Motor neuron (in vitro differentiated cells): ENCODE data around the gene CELSR1. TPM values are rescaled to one million over a fixed set of nuclear protein-coding genes. Genes with fewer than 3 reads are reported as not detected.

Experiments
- ATAC-seq, 8 experiments: fragments of 200-7000 bp; cut with Tn5 transposase; replicated peaks in 6 of 8; 2 replicates each; pipeline ENCODE4 v1.8.0; 2021; ENCODE audit warnings: mild to moderate bottlenecking in 8 of 8, moderate library complexity in 8 of 8
- H3K27ac ChIP-seq, 2 donors: fragments of 250-450 bp; sonication (Bioruptor Pico); 2 replicates each; pipeline ENCODE4 v1.9.0; 2021; ENCODE audit warnings: antibody characterized with exemption in 2 of 2, mild to moderate bottlenecking in 2 of 2, moderate library complexity in 1 of 2
- H3K4me1 ChIP-seq, 2 donors: fragments of 250-450 bp; sonication (Bioruptor Pico); replicated peaks in 1 of 2; 2 replicates each; pipeline ENCODE4 v1.6.1; 2021; ENCODE audit warnings: antibody characterized with exemption in 2 of 2, mild to moderate bottlenecking in 2 of 2, moderate library complexity in 1 of 2
- H3K4me3 ChIP-seq, 5 donors: fragments of 250-450 bp; sonication (Bioruptor Pico); 2 replicates each; pipeline ENCODE4 v1.9.0; 2021; ENCODE audit warnings: antibody characterized with exemption in 5 of 5, mild to moderate bottlenecking in 5 of 5, moderate library complexity in 4 of 5
- WGBS, 10 experiments: fragments of 450-650 bp; shearing (Covaris generic); methylation state at CpG; one replicate each; pipeline ENCODE4 v1.0.0; 2022; 5-methylcytosine and 5-hydroxymethylcytosine counted together
- in situ Hi-C, 9 experiments: fragments of 400-800 bp; cut with MboI; loops; one replicate each; pipeline ENCODE4 v1.15.0; 2021; ENCODE audit warnings: low sequenced_read_pairs in 9 of 9, low pct_unique_long_range_greater_than_20kb in 2 of 9; ENCODE audit not compliant: unreplicated experiment in 9 of 9
- total RNA-seq, 8 experiments: library from RNA; unstranded; fragments of 300-600 nt; gene quantifications; 2 replicates each; pipeline versions ENCODE4 v1.2.3 to v1.2.4, GENCODE V29; 2022

The CELSR1 gene
- total RNA-seq, 8 experiments from 2014 or later: 0.76 to 26.6 (median 4.7) TPM

DNA sequence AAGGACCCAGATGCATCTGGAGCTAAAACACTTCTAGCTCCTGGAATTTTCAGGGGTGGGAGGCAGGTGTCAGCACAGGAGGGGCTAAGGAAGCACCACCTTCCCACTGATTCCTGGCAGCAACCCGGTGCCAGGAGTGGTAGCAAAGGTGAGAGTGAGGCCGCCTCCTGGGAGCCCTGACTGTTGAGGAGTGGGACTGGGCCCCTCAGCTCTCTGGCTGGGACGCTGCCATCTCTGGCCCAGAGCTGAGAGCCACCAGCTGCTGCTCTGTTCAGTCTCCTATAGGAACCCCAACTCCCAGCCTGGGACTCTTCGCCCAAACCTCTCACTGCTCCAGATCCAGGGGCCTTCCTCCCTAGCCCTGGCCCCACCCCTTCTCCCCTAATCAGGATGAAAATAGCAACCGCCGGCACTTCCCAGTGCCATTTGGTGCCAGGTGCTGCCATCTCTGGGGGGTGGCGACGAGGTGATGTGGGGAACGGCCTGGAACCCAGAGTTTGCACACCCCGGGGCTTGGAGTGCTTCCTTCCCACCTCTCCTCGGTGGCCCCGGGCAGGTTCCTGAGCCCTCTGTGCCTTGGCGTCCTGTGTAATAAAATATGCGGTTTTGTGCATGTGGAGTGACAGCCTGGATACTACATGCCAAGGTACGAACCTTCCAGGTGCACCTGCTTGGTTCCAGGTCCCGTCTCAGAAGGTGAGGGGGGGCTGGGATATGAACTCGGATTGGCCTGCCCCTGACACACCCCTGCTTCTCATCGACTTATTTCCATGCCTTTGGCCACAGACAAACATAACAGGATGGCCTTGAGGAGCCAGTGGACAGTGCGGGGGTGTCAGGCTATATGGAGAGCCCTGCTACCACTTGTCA lies 35.7 kb upstream of the CELSR1 start:
- H3K4me3 ChIP-seq: no peak overlapping the region
- H3K27ac ChIP-seq: no peak overlapping the region
- in situ Hi-C loops: loop anchor here in 2 of 9 experiments (25.0 kb wide), 2 partner anchors 164 to 461 kb away; partner anchors contain the start of gene CERK (in 1 of the 2)
- 70 to 100% (median 87%) methylated on average over 1 to 6 of the region's 19 CpGs; no CpG with 5 or more reads in 5 of the 10 experiments for WGBS, 10 experiments
- H3K4me1 ChIP-seq: peaks cover 15 to 21% of the 10 kb centered on the region in 2 donors
- no peak for ATAC-seq

DNA sequence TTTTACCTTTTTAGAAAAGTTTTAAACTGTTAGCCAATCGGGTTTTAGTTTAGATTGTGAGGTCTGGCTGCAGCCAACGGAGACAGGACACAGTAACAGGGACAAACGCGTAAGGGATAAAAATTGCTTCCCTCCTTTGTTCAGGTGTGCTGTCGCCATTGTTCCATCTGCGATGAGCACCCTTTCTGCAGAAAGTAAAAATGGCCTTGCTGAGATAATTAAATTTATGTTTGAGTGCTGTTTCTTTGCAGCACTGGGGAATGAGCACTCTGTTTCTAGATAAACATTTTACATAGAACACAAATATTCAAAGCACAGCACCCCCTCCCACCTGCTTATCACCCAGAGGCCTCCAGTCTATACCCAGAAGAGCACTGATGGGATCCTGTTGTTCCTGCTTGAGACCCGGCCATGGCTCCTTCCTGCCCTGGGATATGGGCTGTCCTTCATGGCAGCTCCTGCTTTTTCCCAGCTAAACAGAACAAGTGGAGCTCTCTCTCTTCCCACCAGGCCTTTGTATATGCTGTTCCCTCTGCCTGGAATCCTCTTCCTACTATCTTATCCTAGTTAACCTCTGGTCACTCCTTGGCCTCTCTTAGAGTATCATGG lies 34.3 kb upstream of the CELSR1 start:
- H3K4me1 ChIP-seq: peaks cover 11 to 18% of the 10 kb centered on the region in 2 donors
- in situ Hi-C loops: loop anchor here in 2 of 9 experiments (25.0 kb wide), 2 partner anchors 166 to 459 kb away; partner anchors contain the start of gene CERK (in 1 of the 2)
- no peak for ATAC-seq
- no peak overlapping the region for H3K4me3 ChIP-seq
- 42 to 100% (median 52%) methylated on average over 2 to 6 of the region's 7 CpGs for WGBS, 10 experiments
- H3K27ac ChIP-seq: no peak overlapping the region

DNA sequence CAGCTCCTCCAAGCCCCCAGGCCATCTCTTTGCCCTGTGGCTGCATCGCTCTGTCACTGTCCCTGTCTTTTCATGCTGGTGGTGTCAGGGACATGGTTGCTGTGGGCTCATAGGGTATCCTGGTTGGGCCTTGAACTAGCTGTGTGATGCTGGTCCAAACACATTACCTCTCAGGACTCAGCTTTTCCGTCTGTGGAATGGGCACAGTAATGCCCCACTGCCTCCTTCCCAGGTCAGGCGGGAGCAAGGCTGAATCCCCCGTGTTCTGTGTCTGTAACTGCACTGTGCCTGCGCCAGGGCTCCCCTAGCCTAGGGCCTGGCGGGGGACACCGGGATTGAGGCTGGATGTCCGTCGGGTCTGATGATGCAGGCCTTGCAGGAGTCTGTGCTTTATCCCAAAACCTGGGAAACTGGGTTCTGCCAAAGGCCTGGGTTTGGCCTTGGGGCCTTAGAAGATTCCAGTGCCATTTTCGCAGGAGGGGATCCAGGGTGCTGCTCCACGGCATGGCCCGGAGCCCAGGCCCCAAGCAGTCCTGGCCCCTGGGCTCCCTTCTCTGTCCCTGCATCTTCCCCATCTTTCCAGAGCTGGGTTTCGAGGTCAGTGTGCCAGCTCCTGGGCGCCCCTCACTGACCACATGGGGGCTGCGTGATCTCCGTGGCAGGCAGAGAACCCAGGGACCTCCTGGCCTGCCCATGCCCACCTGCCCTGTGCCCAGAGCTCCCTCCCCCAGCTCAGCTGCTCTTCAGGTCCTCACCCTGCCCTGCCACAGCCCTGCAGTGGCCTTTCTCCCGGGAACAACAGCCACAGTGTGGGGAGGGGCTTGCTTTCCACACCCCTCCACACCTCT lies 32.7 kb upstream of the CELSR1 start:
- ATAC-seq: peak in 2 of 8 experiments; percentile 12 to 15
- in situ Hi-C loops: loop anchor here in 2 of 9 experiments (25.0 kb wide), 2 partner anchors 167 to 458 kb away; partner anchors contain the start of gene CERK (in 1 of the 2)
- WGBS, 10 experiments: 33 to 89% (median 78%) methylated on average over 1 to 8 of the region's 17 CpGs; no CpG with 5 or more reads in 4 of the 10 experiments
- peaks cover 2 to 8% of the 10 kb centered on the region in 2 donors for H3K4me1 ChIP-seq
- no peak overlapping the region for H3K27ac ChIP-seq
- no peak overlapping the region for H3K4me3 ChIP-seq

DNA sequence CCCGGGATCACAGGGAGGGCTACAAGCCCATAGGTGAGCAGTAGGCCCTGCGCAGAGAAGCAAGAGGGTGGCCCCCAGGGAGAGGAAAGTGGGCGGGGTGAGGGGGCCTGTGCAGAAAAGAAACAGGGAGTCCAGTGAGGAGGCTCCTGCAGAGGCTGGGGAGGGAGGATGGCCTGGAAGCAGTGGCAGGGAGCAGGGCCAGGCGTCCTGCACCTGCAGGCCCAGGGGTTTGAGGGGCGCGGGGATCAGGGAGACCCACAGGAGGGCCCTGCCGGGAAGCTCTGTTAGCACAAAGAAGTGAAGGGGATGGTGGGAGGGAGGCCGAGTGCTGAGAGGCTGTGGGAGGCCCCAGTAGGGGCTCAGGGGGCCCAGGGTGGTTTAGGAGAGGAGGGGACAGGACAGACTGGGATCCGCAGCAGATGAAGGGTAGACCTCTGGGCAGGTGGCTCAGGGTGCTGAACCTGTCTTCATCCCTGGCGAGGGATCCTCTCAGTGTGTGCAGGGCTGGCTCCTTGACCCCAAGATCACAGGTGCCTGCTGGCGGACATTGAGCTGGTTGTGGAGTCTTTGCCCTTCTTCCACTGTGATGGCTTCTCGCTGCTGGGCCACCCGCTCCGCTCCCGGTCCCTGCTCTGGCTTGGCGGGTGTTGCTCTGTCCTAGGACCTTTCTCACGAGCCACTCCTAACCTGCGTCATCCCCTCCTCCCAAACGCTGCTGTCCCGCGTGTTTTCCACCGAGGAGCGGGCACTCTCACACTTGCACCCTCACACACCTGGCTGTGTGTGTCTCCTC lies 31.8 kb upstream of the CELSR1 start:
- 29 to 100% (median 71%) methylated on average over 2 to 11 of the region's 23 CpGs; no CpG with 5 or more reads in 2 of the 10 experiments for WGBS, 10 experiments
- in situ Hi-C loops: loop anchor here in 2 of 9 experiments (25.0 kb wide), 2 partner anchors 168 to 457 kb away; partner anchors contain the start of gene CERK (in 1 of the 2)
- Histone ChIP-seq H3K4me1 (peaks cover 7 to 14% of the 10 kb centered on the region in 2 donors), H3K4me3 (no peak overlapping the region), H3K27ac (no peak overlapping the region)
- ATAC-seq: peak in 4 of 8 experiments; percentile 12 to 24 (median 17)

DNA sequence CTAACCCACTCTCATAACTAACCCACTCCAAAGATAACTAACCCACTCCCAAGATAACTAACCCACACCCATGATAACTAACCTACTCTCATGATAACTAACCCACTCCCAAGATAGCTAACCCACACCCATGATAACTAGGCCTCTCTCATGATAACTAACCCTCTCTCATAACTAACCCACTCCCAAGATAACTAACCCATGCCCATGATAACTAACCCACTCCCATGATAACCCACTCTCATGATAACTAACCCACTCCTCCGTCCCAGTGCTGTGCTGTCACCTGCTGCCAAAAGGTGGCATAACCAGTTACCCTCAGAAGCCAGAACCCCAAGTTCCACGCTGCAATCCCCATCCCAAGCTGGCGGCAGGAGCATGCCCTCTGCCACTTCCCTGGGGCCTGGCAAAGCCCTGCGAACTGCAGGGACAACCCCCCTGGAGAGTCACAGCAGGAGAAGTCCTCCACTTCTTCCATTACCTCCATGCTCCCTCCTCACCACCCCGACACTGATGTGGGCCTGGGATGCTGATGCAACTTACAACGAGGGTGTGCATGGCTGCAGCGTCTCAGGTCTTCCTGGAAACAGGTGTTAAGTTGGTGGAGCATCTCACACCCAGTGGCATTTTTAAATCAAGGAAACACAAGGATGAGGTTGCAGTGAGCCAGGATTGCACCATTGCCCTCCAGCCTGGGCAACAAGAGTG lies 30.8 kb upstream of the CELSR1 start:
- ATAC-seq: peak in 2 of 8 experiments; percentile 6 to 7
- H3K27ac ChIP-seq: no peak overlapping the region
- 0 to 100% (median 60%) methylated on average over 1 to 5 of the region's 7 CpGs; no CpG with 5 or more reads in 2 of the 10 experiments for WGBS, 10 experiments
- H3K4me3 ChIP-seq: no peak overlapping the region
- in situ Hi-C loops: loop anchor here in 2 of 9 experiments (25.0 kb wide), 2 partner anchors 169 to 456 kb away; partner anchors contain the start of gene CERK (in 1 of the 2)
- peaks cover 15 to 24% of the 10 kb centered on the region in 2 donors for H3K4me1 ChIP-seq

DNA sequence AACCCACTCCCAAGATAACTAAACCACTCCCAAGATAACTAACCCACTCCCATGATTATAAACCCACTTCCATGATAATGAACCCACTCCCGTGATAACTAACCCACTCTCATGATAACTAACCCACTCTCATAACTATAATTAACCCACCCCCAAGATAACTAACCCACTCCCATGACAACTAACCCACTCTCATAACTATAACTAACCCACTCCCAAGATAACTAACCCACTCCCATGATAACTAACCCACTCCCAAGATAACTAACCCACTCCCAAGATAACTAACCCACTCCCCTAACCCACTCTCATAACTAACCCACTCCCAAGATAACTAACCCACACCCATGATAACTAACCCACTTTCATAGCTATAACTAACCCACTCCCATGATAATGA lies 30.1 kb upstream of the CELSR1 start:
- ATAC-seq: no peak
- in situ Hi-C loops: loop anchor here in 2 of 9 experiments (25.0 kb wide), 2 partner anchors 170 to 455 kb away; partner anchors contain the start of gene CERK (in 1 of the 2)
- no peak overlapping the region for H3K27ac ChIP-seq
- 67 to 100% (median 92%) methylated on average over 1 of the region's 1 CpG; no CpG with 5 or more reads in 6 of the 10 experiments for WGBS, 10 experiments
- H3K4me3 ChIP-seq: no peak overlapping the region
- H3K4me1 ChIP-seq: peaks cover 15 to 25% of the 10 kb centered on the region in 2 donors

DNA sequence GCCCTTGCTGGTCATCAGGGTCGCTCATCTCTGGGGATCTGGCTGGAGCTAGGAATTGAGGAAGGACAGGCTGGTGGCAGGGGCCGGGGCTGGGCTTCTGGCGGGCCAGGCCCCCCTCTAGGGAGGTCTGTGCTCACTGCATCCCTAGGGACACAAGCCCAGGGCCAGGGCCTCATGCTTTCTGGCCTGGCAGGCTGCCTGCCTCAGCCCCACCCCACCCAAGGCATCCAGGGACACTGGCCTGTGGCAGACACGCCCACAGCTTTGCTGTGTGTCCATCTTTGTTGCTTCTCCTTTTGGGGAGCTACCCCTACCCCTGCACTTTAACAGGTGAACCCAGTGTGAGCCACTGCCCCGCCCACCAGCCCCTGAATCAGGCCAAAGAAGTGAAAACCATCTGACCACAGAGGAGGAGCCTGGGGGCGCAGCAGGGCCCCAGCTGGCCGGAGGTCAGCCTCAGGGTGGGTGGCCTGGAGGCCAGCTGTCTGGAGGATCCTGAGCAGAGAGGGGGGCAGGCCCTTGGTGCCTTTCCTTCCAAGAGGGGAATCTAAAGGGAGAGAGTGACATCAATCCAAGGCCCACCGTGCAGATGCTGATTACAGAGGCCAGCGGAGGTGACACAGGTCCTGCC lies 26.8 kb upstream of the CELSR1 start:
- peak; percentile 40 to 75 (median 58) for ATAC-seq
- Histone ChIP-seq H3K27ac (peak overlapping the region; percentile 44 to 82), H3K4me1 (peaks cover 20 to 35% of the 10 kb centered on the region in 2 donors), H3K4me3 (no peak overlapping the region)
- 0 to 80% (median 43%) methylated on average over 1 of the region's 9 CpGs; no CpG with 5 or more reads in 6 of the 10 experiments for WGBS, 10 experiments
- in situ Hi-C loops: loop anchor here in 2 of 9 experiments (25.0 kb wide), 2 partner anchors 173 to 452 kb away; partner anchors contain the start of gene CERK (in 1 of the 2)

DNA sequence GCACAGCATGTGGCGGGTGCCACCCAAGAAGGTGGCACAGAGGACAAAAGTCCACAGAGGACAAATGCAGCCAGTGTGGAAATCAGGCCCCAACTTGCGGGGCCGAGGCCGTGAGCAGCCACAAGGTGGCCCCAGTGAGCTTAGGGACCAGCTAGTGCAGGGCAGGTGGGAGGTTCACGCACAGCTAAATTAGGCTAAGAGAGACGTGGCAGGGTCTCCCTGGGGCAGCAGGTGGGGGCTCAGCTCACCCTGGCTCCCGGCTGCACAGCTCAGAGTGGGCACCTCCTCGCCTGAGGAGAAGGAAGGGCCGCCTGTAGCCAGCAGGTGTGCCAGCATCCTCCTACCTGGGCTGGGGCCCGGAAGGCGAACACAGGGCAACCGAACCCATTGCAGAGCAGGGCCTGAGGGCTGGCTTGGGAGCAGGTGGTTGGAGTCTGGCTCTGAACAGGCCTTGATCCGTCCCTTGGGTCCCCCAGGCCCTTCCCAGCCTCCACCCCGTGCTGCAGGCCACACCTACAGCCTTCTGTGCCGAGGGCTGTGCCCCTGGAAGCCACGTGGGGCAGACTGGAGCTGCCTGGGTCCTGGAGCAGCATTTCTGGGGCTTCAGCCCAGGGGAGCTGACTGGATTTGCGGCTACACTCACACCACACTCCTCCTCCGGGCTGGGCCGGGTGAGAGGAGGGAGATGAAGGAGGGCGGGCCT lies 26.1 kb upstream of the CELSR1 start:
- ATAC-seq: peak; percentile 76 to 92 (median 86)
- in situ Hi-C loops: loop anchor here in 2 of 9 experiments (25.0 kb wide), 2 partner anchors 174 to 451 kb away; partner anchors contain the start of gene CERK (in 1 of the 2)
- 0 to 47% (median 22%) methylated on average over 1 to 3 of the region's 20 CpGs; no CpG with 5 or more reads in 4 of the 10 experiments for WGBS, 10 experiments
- Histone ChIP-seq H3K27ac (peak overlapping the region; percentile 44 to 82), H3K4me1 (peaks cover 18 to 29% of the 10 kb centered on the region in 2 donors), H3K4me3 (no peak overlapping the region)

DNA sequence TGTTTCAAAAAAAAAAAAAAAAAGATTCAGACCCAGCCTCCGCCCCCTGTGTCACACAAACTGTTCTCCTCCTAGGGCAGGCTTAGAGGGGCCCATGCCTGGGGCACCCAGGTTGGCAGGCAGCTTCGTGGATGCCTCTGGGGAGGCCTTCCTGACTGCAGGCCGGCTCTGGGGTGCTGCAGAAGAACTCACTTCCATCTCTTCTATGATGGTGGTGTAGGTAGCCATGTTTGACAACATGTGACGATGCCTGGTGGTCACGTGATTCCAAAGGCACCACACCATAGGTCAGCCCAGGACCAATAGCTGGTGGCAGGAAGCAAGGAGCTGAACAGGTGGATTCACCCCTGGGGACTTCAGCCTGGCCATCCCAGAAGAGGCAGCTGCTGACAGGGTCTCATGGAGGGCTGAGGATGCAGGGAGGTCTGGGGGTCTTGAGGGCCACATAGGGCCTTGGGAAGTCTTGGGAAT lies 24.1 kb upstream of the CELSR1 start:
- WGBS, 10 experiments: 57 to 91% (median 73%) methylated on average over 1 to 4 of the region's 5 CpGs; no CpG with 5 or more reads in 5 of the 10 experiments
- Histone ChIP-seq H3K27ac (peak overlapping the region in 1 of 2 donors; percentile 75), H3K4me1 (peaks cover 18 to 27% of the 10 kb centered on the region in 2 donors), H3K4me3 (peak overlapping the region in 4 of 5 donors; percentile 19 to 29 (median 22))
- in situ Hi-C loops: loop anchor here in 2 of 9 experiments (25.0 kb wide), 2 partner anchors 176 to 449 kb away; partner anchors contain the start of gene CERK (in 1 of the 2)
- peak in 5 of 8 experiments; percentile 69 to 90 (median 85) for ATAC-seq
